H9 (cell line): ENCODE data around the gene CREB5. TPM values are rescaled to one million over a fixed set of nuclear protein-coding genes. Genes with fewer than 3 reads are reported as not detected.

Experiments used
- DNase-seq: peaks from one replicate; pipeline ENCODE4 v3.0.0-alpha.2; 2017
- H2AFZ ChIP-seq: one replicate; pipeline ENCODE4 v1.6.1; 2013; ENCODE audit warnings: mild to moderate bottlenecking, low read length, control low read depth, moderate library complexity
- H2AK5ac ChIP-seq: 2 replicates; pipeline ENCODE4 v1.6.1; 2013; ENCODE audit warnings: low read length, control low read depth, mixed read lengths; ENCODE audit not compliant: insufficient read length
- H2BK120ac ChIP-seq: one replicate; pipeline ENCODE4 v1.6.1; 2013; ENCODE audit warnings: low read depth, mild to moderate bottlenecking, low read length, control low read depth, inconsistent platforms; ENCODE audit not compliant: poor library complexity, severe bottlenecking
- H2BK12ac ChIP-seq: 2 replicates; pipeline ENCODE4 v1.6.1; 2013; ENCODE audit warnings: low read length, control low read depth, mixed read lengths, low read depth; ENCODE audit not compliant: insufficient read length
- H2BK15ac ChIP-seq: 2 replicates; pipeline ENCODE4 v1.6.1; 2013; ENCODE audit warnings: low read depth, low read length, control low read depth
- H2BK20ac ChIP-seq: one replicate; pipeline ENCODE4 v1.6.1; 2013; ENCODE audit warnings: low read depth, mild to moderate bottlenecking, low read length, control low read depth, inconsistent platforms; ENCODE audit not compliant: poor library complexity, severe bottlenecking
- H2BK5ac ChIP-seq: 2 replicates; pipeline ENCODE4 v1.6.1; 2013; ENCODE audit warnings: low read length, control low read depth, mixed read lengths; ENCODE audit not compliant: insufficient read length
- H3K14ac ChIP-seq: 2 replicates; pipeline ENCODE4 v1.6.1; 2013; ENCODE audit warnings: low read length, control low read depth; ENCODE audit not compliant: insufficient read depth
- H3K18ac ChIP-seq: 2 replicates; pipeline ENCODE4 v1.6.1; 2013; ENCODE audit warnings: low read depth, mild to moderate bottlenecking, mixed read lengths, low read length, control low read depth; ENCODE audit not compliant: insufficient read length
- H3K23ac ChIP-seq: 2 replicates; pipeline ENCODE4 v1.6.1; 2013; ENCODE audit warnings: low read length, control low read depth, mixed read lengths, low read depth; ENCODE audit not compliant: insufficient read length
- H3K23me2 ChIP-seq: 2 replicates; pipeline ENCODE4 v1.6.1; 2013; ENCODE audit warnings: low read depth, mild to moderate bottlenecking, mixed read lengths, low read length, control low read depth; ENCODE audit not compliant: insufficient read length, poor library complexity, severe bottlenecking
- H3K27ac ChIP-seq: 2 replicates; pipeline ENCODE4 v1.5.1; 2013; ENCODE audit warnings: low read length, control low read depth, mixed read lengths, low read depth; ENCODE audit not compliant: insufficient read length
- H3K27me3 ChIP-seq: 2 replicates; pipeline ENCODE4 v1.6.1; 2013; ENCODE audit warnings: low read length, control low read depth, inconsistent platforms; ENCODE audit not compliant: insufficient read depth
- H3K4ac ChIP-seq: 2 replicates; pipeline ENCODE4 v1.6.1; 2013; ENCODE audit warnings: low read depth, mild to moderate bottlenecking, control low read depth, inconsistent platforms, low read length, moderate library complexity
- H3K4me1 ChIP-seq: 2 replicates; pipeline ENCODE4 v1.6.1; 2013; ENCODE audit warnings: low read length, control low read depth, inconsistent platforms; ENCODE audit not compliant: insufficient read depth
- H3K4me2 ChIP-seq: 2 replicates; pipeline ENCODE4 v1.6.1; 2013; ENCODE audit warnings: low read length, control low read depth, mixed read lengths; ENCODE audit not compliant: insufficient read length, insufficient read depth
- H3K56ac ChIP-seq: 2 replicates; pipeline ENCODE4 v1.6.1; 2013; ENCODE audit warnings: low read depth, mild to moderate bottlenecking, mixed read lengths, low read length, control low read depth; ENCODE audit not compliant: insufficient read length
- H3K79me1 ChIP-seq: 2 replicates; pipeline ENCODE4 v1.6.1; 2013; ENCODE audit warnings: low read depth, mild to moderate bottlenecking, moderate library complexity, low read length, control low read depth, inconsistent platforms; ENCODE audit not compliant: insufficient read depth, poor library complexity, severe bottlenecking
- H3K79me2 ChIP-seq: 2 replicates; pipeline ENCODE4 v1.6.1; 2013; ENCODE audit warnings: low read length, control low read depth, inconsistent platforms; ENCODE audit not compliant: insufficient read depth
- H3K9ac ChIP-seq: 2 replicates; pipeline ENCODE4 v1.6.1; 2013; ENCODE audit warnings: low read length, control low read depth, mixed read lengths; ENCODE audit not compliant: insufficient read length; ENCODE audit errors: extremely low read depth
- H3K9me3 ChIP-seq: one replicate; pipeline ENCODE4 v1.6.1; 2013; ENCODE audit warnings: low read depth, low read length, inconsistent platforms; ENCODE audit not compliant: control insufficient read depth
- H3T11ph ChIP-seq: one replicate; pipeline ENCODE4 v1.6.1; 2013; ENCODE audit warnings: mild to moderate bottlenecking, low read length, control low read depth, inconsistent platforms
- H4K20me1 ChIP-seq: one replicate; pipeline ENCODE4 v1.6.1; 2013; ENCODE audit not compliant: control insufficient read depth, insufficient read length, insufficient read depth
- H4K5ac ChIP-seq: 2 replicates; pipeline ENCODE4 v1.6.1; 2013; ENCODE audit warnings: low read depth, mild to moderate bottlenecking, mixed read lengths, low read length, control low read depth; ENCODE audit not compliant: insufficient read length
- H4K8ac ChIP-seq: replicated peaks from 2 replicates; pipeline ENCODE4 v1.6.1; 2013; ENCODE audit warnings: low read length, control low read depth, mixed read lengths, low read depth; ENCODE audit not compliant: insufficient read length
- H4K91ac ChIP-seq: 2 replicates; pipeline ENCODE4 v1.6.1; 2013; ENCODE audit warnings: low read depth, mild to moderate bottlenecking, moderate library complexity, mixed read lengths, low read length, control low read depth; ENCODE audit not compliant: insufficient read length
- H3K27ac Mint-ChIP-seq, 3 experiments: 2 replicates in 2 of 3; 3 replicates in 1 of 3; pipeline ENCODE4 v1.8.0; 2020 to 2021; ENCODE audit warnings: mixed read lengths in 3 of 3, mild to moderate bottlenecking in 1 of 3, moderate library complexity in 1 of 3
- H3K27me3 Mint-ChIP-seq: 2 replicates; pipeline ENCODE4 v1.8.0; 2021; ENCODE audit warnings: low read depth, mild to moderate bottlenecking, moderate library complexity, mixed read lengths
- H3K36me3 Mint-ChIP-seq, 3 experiments: 2 replicates in 2 of 3; 3 replicates in 1 of 3; pipeline ENCODE4 v1.8.0; 2020 to 2021; ENCODE audit warnings: low read depth in 3 of 3, mixed read lengths in 3 of 3; ENCODE audit not compliant: insufficient read depth in 1 of 3
- H3K4me1 Mint-ChIP-seq, 2 experiments: 2 replicates each; pipeline ENCODE4 v1.8.0; 2020; ENCODE audit warnings: mixed read lengths in 2 of 2
- H3K4me3 Mint-ChIP-seq, 2 experiments: 2 replicates in 1 of 2; 3 replicates in 1 of 2; pipeline ENCODE4 v1.8.0; 2020 to 2021; ENCODE audit warnings: mild to moderate bottlenecking in 2 of 2, mixed read lengths in 2 of 2, moderate library complexity in 1 of 2
- H3K9me3 Mint-ChIP-seq, 2 experiments: 2 replicates in 1 of 2; 3 replicates in 1 of 2; pipeline ENCODE4 v1.8.0; 2020; ENCODE audit warnings: mild to moderate bottlenecking in 2 of 2, mixed read lengths in 2 of 2, moderate library complexity in 1 of 2
- CTCF ChIP-seq: fragments of 200-600 bp; sonication (generic); conservative IDR thresholded peaks from 3 replicates; pipeline ENCODE4 v1.8.0; 2021; ENCODE audit warnings: antibody characterized with exemption, mild to moderate bottlenecking
- WGBS: extraction: QIAGEN DNeasy Blood & Tissue Kit; methylation state at CpG from one replicate; pipeline ENCODE4 v1.1.7; 2013; ENCODE audit warnings: missing lambda C conversion rate, low lambda C conversion rate, mixed read lengths; ENCODE audit not compliant: insufficient read length; ENCODE audit errors: extremely low coverage; 5-methylcytosine and 5-hydroxymethylcytosine counted together
- total RNA-seq: library from RNA; stranded (reverse); gene quantifications from 2 replicates; pipeline ENCODE4 v1.2.1, GENCODE V29; 2021

CREB5 gene
- total RNA-seq, 1 experiment from 2014 or later = 4.0 TPM

GRCh38 chr7:28714459-28715120, 302.3 kb downstream of the CREB5 start:
- Histone ChIP-seq H3K4me1 (no peaks in the 10 kb centered on the region), H4K5ac (no peak overlapping the region), H2BK20ac (no peak overlapping the region), H4K20me1 (no peaks in the 10 kb centered on the region), H3K79me1 (no peaks in the 10 kb centered on the region), H2BK5ac (no peak overlapping the region), H3K4ac (no peak overlapping the region), H2BK120ac (no peak overlapping the region), H3K27ac (no peak overlapping the region), H2BK12ac (no peak overlapping the region), H3K23ac (no peak overlapping the region), H3K23me2 (no peaks in the 10 kb centered on the region), H2BK15ac (no peak overlapping the region), H4K91ac (no peak overlapping the region), H3K14ac (no peak overlapping the region), H3K9me3 (no peaks in the 10 kb centered on the region), H3K18ac (no peak overlapping the region), H3K27me3 (no peaks in the 10 kb centered on the region), H2AFZ (no peak overlapping the region), H4K8ac (no peak overlapping the region), H2AK5ac (no peak overlapping the region), H3K4me2 (no peak overlapping the region), H3K56ac (no peak overlapping the region), H3K79me2 (no peaks in the 10 kb centered on the region), H3T11ph (no peak overlapping the region), H3K9ac (no peak overlapping the region)
- Mint-ChIP-seq H3K9me3 (no peaks in the 10 kb centered on the region), H3K36me3 (no peaks in the 10 kb centered on the region; a peak in 1 of 7 replicates), H3K4me1 (peaks cover 2 to 3% of the 10 kb centered on the region in 2 experiments; a peak in 1 of 4 replicates), H3K27me3 (no peaks in the 10 kb centered on the region), H3K4me3 (no peak overlapping the region), H3K27ac (peak overlapping the region in 1 of 3 experiments; percentile 36; a peak in 2 of 7 replicates)
- DNase-seq = no peak
- WGBS = no CpG with 5 or more reads among the region's 6 CpGs
- no peak for TF ChIP-seq CTCF
